ENCODE measurements around the gene DNAJC17.

Gene DNAJC17

DNA sequence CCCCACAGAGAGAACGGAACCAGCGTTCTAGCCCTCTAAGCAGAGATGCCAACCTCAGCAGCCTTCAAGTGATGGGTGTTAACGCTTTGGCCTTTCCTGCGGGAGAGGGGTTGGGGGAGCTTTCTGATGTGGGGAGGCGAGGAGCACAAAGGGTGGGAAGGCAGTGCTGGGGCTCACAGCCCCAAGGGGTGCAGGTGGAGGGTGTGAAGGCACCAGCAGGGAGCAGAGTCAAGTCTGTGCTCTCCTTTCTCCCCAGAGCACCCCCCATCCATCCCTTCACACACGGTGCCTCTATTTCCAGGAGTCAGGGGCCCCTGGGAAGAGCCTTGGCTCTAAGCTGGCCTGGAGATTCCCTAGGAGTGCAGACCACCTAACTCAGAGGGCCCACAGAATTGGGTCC is 33.4 kb downstream of the DNAJC17 start:
- Histone ChIP-seq H3K9ac (ENCODE audit: low read length) (no peak overlapping the region), H3K79me2 (ENCODE audit: insufficient read depth, low read length) (no peaks in the 10 kb centered on the region), H3K27me3 (ENCODE audit: low read length) (no peaks in the 10 kb centered on the region), H3F3A (ENCODE audit: insufficient read depth) (peaks cover 19% of the 10 kb centered on the region), H2AFZ (ENCODE audit: low read depth, low read length, severe bottlenecking) (no peak overlapping the region), H3K36me3 (ENCODE audit: low read length) (no peaks in the 10 kb centered on the region), H3K4me3 (ENCODE audit: insufficient read depth, low read length, poor library complexity, severe bottlenecking) (no peak overlapping the region), H3K4me2 (ENCODE audit: low read depth, low read length, poor library complexity, severe bottlenecking) (no peak overlapping the region), H3K9me3 (ENCODE audit: insufficient read depth, low read length) (no peaks in the 10 kb centered on the region), H3K27ac (ENCODE audit: low read depth, low read length) (no peak overlapping the region), H4K20me1 (ENCODE audit: low read depth, low read length) (no peaks in the 10 kb centered on the region), H3K9me2 (replicated peaks; ENCODE audit: insufficient read depth, low read length) (no peaks in the 10 kb centered on the region)
- TF ChIP-seq, protein P1, sequence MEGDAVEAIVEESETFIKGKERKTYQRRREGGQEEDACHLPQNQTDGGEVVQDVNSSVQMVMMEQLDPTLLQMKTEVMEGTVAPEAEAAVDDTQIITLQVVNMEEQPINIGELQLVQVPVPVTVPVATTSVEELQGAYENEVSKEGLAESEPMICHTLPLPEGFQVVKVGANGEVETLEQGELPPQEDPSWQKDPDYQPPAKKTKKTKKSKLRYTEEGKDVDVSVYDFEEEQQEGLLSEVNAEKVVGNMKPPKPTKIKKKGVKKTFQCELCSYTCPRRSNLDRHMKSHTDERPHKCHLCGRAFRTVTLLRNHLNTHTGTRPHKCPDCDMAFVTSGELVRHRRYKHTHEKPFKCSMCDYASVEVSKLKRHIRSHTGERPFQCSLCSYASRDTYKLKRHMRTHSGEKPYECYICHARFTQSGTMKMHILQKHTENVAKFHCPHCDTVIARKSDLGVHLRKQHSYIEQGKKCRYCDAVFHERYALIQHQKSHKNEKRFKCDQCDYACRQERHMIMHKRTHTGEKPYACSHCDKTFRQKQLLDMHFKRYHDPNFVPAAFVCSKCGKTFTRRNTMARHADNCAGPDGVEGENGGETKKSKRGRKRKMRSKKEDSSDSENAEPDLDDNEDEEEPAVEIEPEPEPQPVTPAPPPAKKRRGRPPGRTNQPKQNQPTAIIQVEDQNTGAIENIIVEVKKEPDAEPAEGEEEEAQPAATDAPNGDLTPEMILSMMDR (IDR thresholded peaks at IDR 0.05; ENCODE audit: insufficient read depth, low read length, poor library complexity, severe bottlenecking): no peak
- no peak for TF ChIP-seq EZH2phosphoT487 (conservative IDR thresholded peaks at IDR 0.05; ENCODE audit: low read length)

- H3K36me3 ChIP-seq (ENCODE audit: low read length): no peaks in the 10 kb centered on the region
- no peaks in the 10 kb centered on the region for H3K79me2 ChIP-seq (ENCODE audit: insufficient read depth, low read length)
- no peak overlapping the region for H3K27ac ChIP-seq (ENCODE audit: low read depth, low read length)
- no peaks in the 10 kb centered on the region for H3K27me3 ChIP-seq (ENCODE audit: low read length)
- H2AFZ ChIP-seq (ENCODE audit: low read depth, low read length, severe bottlenecking): no peak overlapping the region
- TF ChIP-seq EZH2phosphoT487 (conservative IDR thresholded peaks at IDR 0.05; ENCODE audit: low read length): no peak
- TF ChIP-seq, protein P1 (IDR thresholded peaks at IDR 0.05; ENCODE audit: insufficient read depth, low read length, poor library complexity, severe bottlenecking): no peak
- no peak overlapping the region for H3K4me2 ChIP-seq (ENCODE audit: low read depth, low read length, poor library complexity, severe bottlenecking)
- peaks cover 23% of the 10 kb centered on the region for H3F3A ChIP-seq (ENCODE audit: insufficient read depth)
- H3K9me2 ChIP-seq (replicated peaks; ENCODE audit: insufficient read depth, low read length): no peaks in the 10 kb centered on the region
- no peaks in the 10 kb centered on the region for H4K20me1 ChIP-seq (ENCODE audit: low read depth, low read length)
- no peak overlapping the region for H3K4me3 ChIP-seq (ENCODE audit: insufficient read depth, low read length, poor library complexity, severe bottlenecking)
- no peak overlapping the region for H3K9ac ChIP-seq (ENCODE audit: low read length)
- H3K9me3 ChIP-seq (ENCODE audit: insufficient read depth, low read length): no peaks in the 10 kb centered on the region
These were observed 33.8 kb downstream of the DNAJC17 start for GRCh38 chr15:40773496-40773895.

- H3K79me2 ChIP-seq (ENCODE audit: insufficient read depth, low read length): no peaks in the 10 kb centered on the region
- H3K9me2 ChIP-seq (replicated peaks; ENCODE audit: insufficient read depth, low read length): no peaks in the 10 kb centered on the region
- peaks cover 26% of the 10 kb centered on the region for H3F3A ChIP-seq (ENCODE audit: insufficient read depth)
- H3K36me3 ChIP-seq (ENCODE audit: low read length): no peaks in the 10 kb centered on the region
- no peak overlapping the region for H2AFZ ChIP-seq (ENCODE audit: low read depth, low read length, severe bottlenecking)
- H3K27me3 ChIP-seq (ENCODE audit: low read length): no peaks in the 10 kb centered on the region
- H3K4me3 ChIP-seq (ENCODE audit: insufficient read depth, low read length, poor library complexity, severe bottlenecking): no peak overlapping the region
- H3K4me2 ChIP-seq (ENCODE audit: low read depth, low read length, poor library complexity, severe bottlenecking): no peak overlapping the region
- TF ChIP-seq EZH2phosphoT487 (conservative IDR thresholded peaks at IDR 0.05; ENCODE audit: low read length): no peak
- TF ChIP-seq, protein P1 (IDR thresholded peaks at IDR 0.05; ENCODE audit: insufficient read depth, low read length, poor library complexity, severe bottlenecking): no peak
- no peak overlapping the region for H3K9ac ChIP-seq (ENCODE audit: low read length)
- no peaks in the 10 kb centered on the region for H4K20me1 ChIP-seq (ENCODE audit: low read depth, low read length)
- H3K27ac ChIP-seq (ENCODE audit: low read depth, low read length): peak overlapping the region; percentile 24; the same call in 1 of the 2 replicates
- no peaks in the 10 kb centered on the region for H3K9me3 ChIP-seq (ENCODE audit: insufficient read depth, low read length)
These were observed 35.3 kb downstream of the DNAJC17 start for GRCh38 chr15:40772014-40772413.
